ENCODE results near the gene CALCB. TPM values are rescaled to one million over a fixed set of nuclear protein-coding genes. Genes with fewer than 3 reads are reported as not detected.

The CALCB gene
- total and polyA plus RNA-seq, 2 donors from 2014 or later, result 0.22 TPM; not detected in 1

- Histone ChIP-seq H3K27me3 (ENCODE audit: control insufficient read depth, insufficient read depth, low read length) (no peaks in the 10 kb centered on the region), H3K36me3 (ENCODE audit: control insufficient read depth in 2 of 3, insufficient read depth in 3 of 3, low read length in 3 of 3) (no peaks in the 10 kb centered on the region), H3K4me3 (ENCODE audit: low read length in 3 of 3) (no peak overlapping the region), H3K27ac (ENCODE audit: low read depth in 2 of 2, low read length in 2 of 2) (no peak overlapping the region), H3K4me1 (ENCODE audit: control insufficient read depth in 2 of 3, insufficient read depth in 2 of 3, low read depth in 1 of 3, low read length in 3 of 3) (no peaks in the 10 kb centered on the region), H3K9ac (ENCODE audit: low read length in 3 of 3) (no peak overlapping the region), H3K9me3 (ENCODE audit: control insufficient read depth in 2 of 3, insufficient read depth in 1 of 3, low read length in 3 of 3) (no peaks in the 10 kb centered on the region)
- intact Hi-C loops (cut with DNase I), result no loop called here
- TF ChIP-seq CTCF (IDR thresholded peaks at IDR 0.05; ENCODE audit: borderline replicate concordance, extremely low read depth, insufficient read depth), result no peak
- FAIRE-seq, result no peak
- no peak for DNase-seq
Measured at GRCh38 chr11:15048616-15049015, 24.8 kb upstream of the CALCB start.

DNA sequence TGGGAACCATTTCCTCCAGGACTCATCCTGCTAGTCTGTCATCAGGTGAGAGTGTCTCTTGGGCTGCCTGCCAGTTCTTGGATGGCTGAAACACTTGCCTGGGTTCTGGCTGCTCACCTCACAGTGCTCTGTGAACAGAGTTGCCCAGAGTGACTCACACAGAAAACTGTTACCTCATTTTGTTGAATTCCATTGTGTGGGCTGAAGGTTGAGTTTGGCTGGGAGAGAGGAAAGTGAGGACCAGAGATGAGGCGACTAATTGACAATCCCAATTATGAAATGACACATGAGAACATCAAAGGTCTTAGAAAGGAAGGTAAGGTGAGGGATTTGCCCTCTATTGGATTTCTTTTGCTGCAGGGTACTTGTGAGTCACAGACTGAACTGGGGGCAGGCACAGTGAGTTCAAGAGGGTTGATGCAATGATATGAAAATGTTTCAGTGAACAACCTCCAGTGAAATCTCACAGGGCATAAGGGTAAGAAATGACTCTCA, 20.2 kb upstream of the CALCB start:
- DNase-seq, result no peak
- intact Hi-C loops (cut with DNase I), result no loop called here
- Histone ChIP-seq H3K9me3 (ENCODE audit: control insufficient read depth in 2 of 3, insufficient read depth in 1 of 3, low read length in 3 of 3) (no peaks in the 10 kb centered on the region), H3K4me1 (ENCODE audit: control insufficient read depth in 2 of 3, insufficient read depth in 2 of 3, low read depth in 1 of 3, low read length in 3 of 3) (no peaks in the 10 kb centered on the region), H3K9ac (ENCODE audit: low read length in 3 of 3) (no peak overlapping the region), H3K27ac (ENCODE audit: low read depth in 2 of 2, low read length in 2 of 2) (no peak overlapping the region), H3K36me3 (ENCODE audit: control insufficient read depth in 2 of 3, insufficient read depth in 3 of 3, low read length in 3 of 3) (no peaks in the 10 kb centered on the region), H3K4me3 (ENCODE audit: low read length in 3 of 3) (no peak overlapping the region), H3K27me3 (ENCODE audit: control insufficient read depth, insufficient read depth, low read length) (no peaks in the 10 kb centered on the region)
- no peak for FAIRE-seq
- TF ChIP-seq CTCF (IDR thresholded peaks at IDR 0.05; ENCODE audit: borderline replicate concordance, extremely low read depth, insufficient read depth), result no peak

DNA sequence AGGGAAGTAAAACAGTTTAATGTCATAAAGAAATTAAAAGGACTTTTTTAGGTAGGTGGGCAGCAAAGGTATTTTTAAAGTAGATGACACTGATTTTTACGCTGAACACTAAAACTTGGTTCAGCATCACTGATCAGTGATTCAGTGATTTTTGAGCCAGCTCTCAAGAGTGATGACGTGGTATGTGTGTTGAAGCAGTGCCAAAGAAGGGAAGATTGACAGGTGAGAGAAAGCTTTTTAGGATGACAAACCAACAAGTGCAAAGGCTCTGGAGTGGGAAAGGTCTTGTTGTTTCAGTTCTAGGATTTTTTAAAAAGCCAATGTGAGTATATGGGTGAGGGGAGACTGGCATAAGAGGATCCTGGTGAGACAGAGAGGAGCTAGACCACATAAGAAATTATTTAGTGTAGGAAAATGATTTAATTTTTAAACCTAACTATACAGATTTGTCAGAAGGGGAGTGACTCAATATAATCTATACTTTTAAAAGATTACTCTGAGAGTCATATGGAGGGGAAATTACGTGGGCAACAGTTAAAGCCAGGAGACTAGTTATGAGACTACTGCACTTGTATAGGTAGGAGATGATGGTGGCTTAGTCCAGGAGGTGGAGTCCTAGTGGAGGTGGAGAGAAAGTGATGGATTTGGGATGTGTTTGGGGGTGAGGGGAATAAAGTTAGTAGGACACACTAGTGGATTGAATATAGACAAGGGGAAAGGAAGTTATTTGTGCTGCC, 17.6 kb upstream of the CALCB start:
- no peak for TF ChIP-seq CTCF (IDR thresholded peaks at IDR 0.05; ENCODE audit: borderline replicate concordance, extremely low read depth, insufficient read depth)
- no peak for FAIRE-seq
- no peak for DNase-seq

More for the DNA sequence above, 17.6 kb upstream of the CALCB start:
- Histone ChIP-seq H3K9me3 (ENCODE audit: control insufficient read depth in 2 of 3, insufficient read depth in 1 of 3, low read length in 3 of 3) (no peaks in the 10 kb centered on the region), H3K4me3 (ENCODE audit: low read length in 3 of 3) (no peak overlapping the region), H3K9ac (ENCODE audit: low read length in 3 of 3) (no peak overlapping the region), H3K36me3 (ENCODE audit: control insufficient read depth in 2 of 3, insufficient read depth in 3 of 3, low read length in 3 of 3) (no peaks in the 10 kb centered on the region), H3K27ac (ENCODE audit: low read depth in 2 of 2, low read length in 2 of 2) (no peak overlapping the region), H3K4me1 (ENCODE audit: control insufficient read depth in 2 of 3, insufficient read depth in 2 of 3, low read depth in 1 of 3, low read length in 3 of 3) (no peaks in the 10 kb centered on the region), H3K27me3 (ENCODE audit: control insufficient read depth, insufficient read depth, low read length) (no peaks in the 10 kb centered on the region)
- intact Hi-C loops (cut with DNase I), result no loop called here

All from kidney (tissue), 14 donors.